Amygdala (tissue), 56 donors: Measurements from ENCODE around the gene ZNF222.

ENCODE experiments used
- DNase-seq, 56 donors: peaks; one replicate each; lab custom pipeline; 2025; lab: John Stamatoyannopoulos, UW

The ZNF222 gene

GRCh38 chr19:44050740-44051649 is 25.8 kb downstream of the ZNF222 start:
- DNase-seq, result peak in 14 of 56 donors; percentile 2 to 69 (median 14)

GRCh38 chr19:44051650-44052402 is 26.6 kb downstream of the ZNF222 start, which contains the start of gene ZNF223:
Gene ZNF223, plus strand, starts transcription at chr19:44052036. Its CDS starts 3,141 bp downstream, at chr19:44055177.
- peak; percentile 32 to 99 (median 94) for DNase-seq

GRCh38 chr19:44055870-44056269 is 30.7 kb downstream of the ZNF222 start:
- no peak for DNase-seq

- no peak for DNase-seq
Measured at GRCh38 chr19:44059229-44059628, 34.0 kb downstream of the ZNF222 start.

- no peak for DNase-seq
Measured at GRCh38 chr19:44061038-44061437, 35.9 kb downstream of the ZNF222 start.

GRCh38 chr19:44066305-44066704 is 41.1 kb downstream of the ZNF222 start:
- DNase-seq, result no peak

GRCh38 chr19:44069415-44069814 is 44.2 kb downstream of the ZNF222 start:
- DNase-seq, result no peak

GRCh38 chr19:44071824-44072542 is 46.8 kb downstream of the ZNF222 start, which contains the start of gene ZNF284:
Gene ZNF284, plus strand, starts transcription at chr19:44072159. Its CDS starts 4,231 bp downstream, at chr19:44076390.
- peak; percentile 48 to 95 (median 82) for DNase-seq

- DNase-seq, result no peak
Measured at GRCh38 chr19:44072543-44073401, 47.6 kb downstream of the ZNF222 start.

GRCh38 chr19:44076325-44076724 is 51.1 kb downstream of the ZNF222 start:
- DNase-seq, result no peak
